Osteocyte (in vitro differentiated cells): ENCODE data around the gene CD9. TPM values are rescaled to one million over a fixed set of nuclear protein-coding genes. Genes with fewer than 3 reads are reported as not detected.

ENCODE experiments used
- DNase-seq: peaks from one replicate; pipeline ENCODE4 v3.0.0; 2021; ENCODE audit warnings: mixed read lengths; ENCODE audit not compliant: unreplicated experiment; ENCODE audit errors: extremely low spot score
- H3K27ac Mint-ChIP-seq: one replicate; pipeline ENCODE4 v1.8.0; 2021; ENCODE audit warnings: mild to moderate bottlenecking, mixed read lengths; ENCODE audit not compliant: unreplicated experiment
- H3K27me3 Mint-ChIP-seq: one replicate; pipeline ENCODE4 v1.8.0; 2021; ENCODE audit warnings: mixed read lengths; ENCODE audit not compliant: unreplicated experiment
- H3K36me3 Mint-ChIP-seq: one replicate; pipeline ENCODE4 v1.8.0; 2021; ENCODE audit warnings: mixed read lengths; ENCODE audit not compliant: unreplicated experiment
- H3K4me1 Mint-ChIP-seq: one replicate; pipeline ENCODE4 v1.8.0; 2021; ENCODE audit warnings: mixed read lengths; ENCODE audit not compliant: unreplicated experiment
- H3K4me3 Mint-ChIP-seq: one replicate; pipeline ENCODE4 v1.8.0; 2021; ENCODE audit warnings: mild to moderate bottlenecking, moderate library complexity, mixed read lengths; ENCODE audit not compliant: unreplicated experiment
- H3K9me3 Mint-ChIP-seq: one replicate; pipeline ENCODE4 v1.8.0; 2021; ENCODE audit warnings: mixed read lengths; ENCODE audit not compliant: unreplicated experiment
- total RNA-seq: library from RNA; stranded (reverse); gene quantifications from 2 replicates; pipeline ENCODE4 v1.2.1, GENCODE V29; 2021
- TF ChIP-seq, protein P1 (sequence below): fragments of 200-600 bp; sonication (generic); IDR thresholded peaks from 2 replicates; pipeline ENCODE4 v1.5.0; 2021; ENCODE audit warnings: antibody characterized with exemption, mild to moderate bottlenecking, moderate library complexity

Gene CD9
- total RNA-seq, 1 donor from 2014 or later = 77.1 TPM

DNA sequence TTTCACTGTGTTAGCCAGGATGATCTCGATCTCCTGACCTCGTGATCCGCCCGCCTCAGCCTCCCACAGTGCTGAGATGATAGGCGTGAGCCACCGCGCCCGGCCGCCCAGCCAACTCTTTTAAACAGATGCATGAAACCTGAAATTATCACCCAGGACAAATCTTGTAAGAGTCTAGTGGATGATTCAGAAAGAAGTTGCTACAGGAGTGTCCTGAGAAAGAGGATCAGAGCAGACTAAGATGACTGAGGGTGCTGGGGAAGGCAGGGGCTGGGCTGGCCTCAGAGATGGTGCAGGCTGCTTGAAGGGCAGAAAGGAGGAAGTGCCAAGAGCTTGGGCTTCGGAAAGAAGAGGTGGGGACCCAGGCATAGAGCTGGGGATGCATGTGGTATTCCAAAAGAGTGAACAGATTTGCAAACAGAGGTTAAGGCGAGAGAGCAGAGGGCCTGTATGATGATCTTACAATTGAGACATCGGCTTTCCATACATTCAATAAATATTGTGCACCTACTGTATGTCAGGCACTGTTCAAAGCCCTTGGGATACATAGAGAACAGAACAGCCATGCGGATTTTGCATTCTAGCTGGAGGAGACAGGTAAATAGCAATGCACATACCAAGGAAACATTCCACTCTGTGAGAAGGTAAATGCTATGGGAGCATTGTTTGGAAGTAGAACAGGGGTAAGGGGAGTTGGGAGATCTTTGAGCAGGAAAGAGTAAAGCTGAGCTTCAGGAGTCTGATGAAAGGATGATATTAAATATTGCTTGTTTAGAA, 7.4 kb upstream of the CD9 start:
- Mint-ChIP-seq H3K4me1 (peaks cover 10% of the 10 kb centered on the region), H3K36me3 (no peaks in the 10 kb centered on the region), H3K27me3 (peaks cover 4% of the 10 kb centered on the region), H3K27ac (no peak overlapping the region), H3K9me3 (no peaks in the 10 kb centered on the region), H3K4me3 (no peak overlapping the region)
- DNase-seq = no peak
- TF ChIP-seq, protein P1, sequence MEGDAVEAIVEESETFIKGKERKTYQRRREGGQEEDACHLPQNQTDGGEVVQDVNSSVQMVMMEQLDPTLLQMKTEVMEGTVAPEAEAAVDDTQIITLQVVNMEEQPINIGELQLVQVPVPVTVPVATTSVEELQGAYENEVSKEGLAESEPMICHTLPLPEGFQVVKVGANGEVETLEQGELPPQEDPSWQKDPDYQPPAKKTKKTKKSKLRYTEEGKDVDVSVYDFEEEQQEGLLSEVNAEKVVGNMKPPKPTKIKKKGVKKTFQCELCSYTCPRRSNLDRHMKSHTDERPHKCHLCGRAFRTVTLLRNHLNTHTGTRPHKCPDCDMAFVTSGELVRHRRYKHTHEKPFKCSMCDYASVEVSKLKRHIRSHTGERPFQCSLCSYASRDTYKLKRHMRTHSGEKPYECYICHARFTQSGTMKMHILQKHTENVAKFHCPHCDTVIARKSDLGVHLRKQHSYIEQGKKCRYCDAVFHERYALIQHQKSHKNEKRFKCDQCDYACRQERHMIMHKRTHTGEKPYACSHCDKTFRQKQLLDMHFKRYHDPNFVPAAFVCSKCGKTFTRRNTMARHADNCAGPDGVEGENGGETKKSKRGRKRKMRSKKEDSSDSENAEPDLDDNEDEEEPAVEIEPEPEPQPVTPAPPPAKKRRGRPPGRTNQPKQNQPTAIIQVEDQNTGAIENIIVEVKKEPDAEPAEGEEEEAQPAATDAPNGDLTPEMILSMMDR = no peak

DNA sequence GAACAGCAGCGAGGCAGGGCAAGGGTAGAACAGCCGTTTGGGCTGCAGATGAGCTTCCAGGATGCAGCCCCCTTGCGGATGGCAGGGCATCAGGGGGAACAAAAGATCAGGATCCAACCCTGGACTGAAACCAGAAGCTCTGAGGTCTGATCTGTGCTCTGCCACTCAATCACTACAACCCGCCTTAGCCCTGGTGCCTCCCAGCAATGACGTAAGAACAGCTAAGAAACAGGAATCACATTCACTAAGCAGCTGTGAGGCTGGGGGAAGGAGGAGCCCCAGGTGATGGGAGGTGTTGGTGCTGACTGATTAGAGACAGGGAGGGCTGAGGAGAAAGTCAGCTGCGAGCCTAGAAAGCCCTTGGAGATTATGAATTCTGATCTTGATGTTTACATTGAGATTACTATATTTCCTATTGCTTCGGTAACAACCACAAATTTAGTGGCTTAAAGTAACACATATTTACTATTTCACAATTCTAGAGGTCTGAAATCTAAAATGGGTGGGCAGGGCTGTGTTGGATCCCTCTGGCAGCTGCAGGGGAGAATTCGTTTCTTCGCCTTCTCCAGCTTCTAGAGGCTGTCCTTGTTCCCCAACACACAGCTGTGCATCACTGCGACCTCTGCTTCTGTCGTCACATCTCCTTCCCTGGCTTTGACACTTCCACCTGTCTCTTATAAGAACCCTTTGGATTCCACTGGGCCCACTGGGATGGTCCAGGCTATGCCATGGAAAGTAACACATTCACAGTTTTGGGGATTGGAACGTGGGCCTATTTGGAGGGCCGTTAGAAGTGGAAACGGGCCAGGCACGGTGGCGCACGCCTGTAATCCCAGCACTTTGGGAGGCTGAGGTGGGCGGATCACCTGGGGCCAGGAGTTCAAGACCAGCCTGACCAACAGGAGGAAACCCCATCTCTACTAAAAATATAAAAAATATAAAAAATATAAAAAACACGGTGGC, 6.1 kb upstream of the CD9 start:
- TF ChIP-seq, protein P1 = no peak
- DNase-seq = no peak
- Mint-ChIP-seq H3K4me1 (peaks cover 12% of the 10 kb centered on the region), H3K9me3 (no peaks in the 10 kb centered on the region), H3K27ac (no peak overlapping the region), H3K4me3 (no peak overlapping the region), H3K36me3 (no peaks in the 10 kb centered on the region), H3K27me3 (peaks cover 2% of the 10 kb centered on the region)

DNA sequence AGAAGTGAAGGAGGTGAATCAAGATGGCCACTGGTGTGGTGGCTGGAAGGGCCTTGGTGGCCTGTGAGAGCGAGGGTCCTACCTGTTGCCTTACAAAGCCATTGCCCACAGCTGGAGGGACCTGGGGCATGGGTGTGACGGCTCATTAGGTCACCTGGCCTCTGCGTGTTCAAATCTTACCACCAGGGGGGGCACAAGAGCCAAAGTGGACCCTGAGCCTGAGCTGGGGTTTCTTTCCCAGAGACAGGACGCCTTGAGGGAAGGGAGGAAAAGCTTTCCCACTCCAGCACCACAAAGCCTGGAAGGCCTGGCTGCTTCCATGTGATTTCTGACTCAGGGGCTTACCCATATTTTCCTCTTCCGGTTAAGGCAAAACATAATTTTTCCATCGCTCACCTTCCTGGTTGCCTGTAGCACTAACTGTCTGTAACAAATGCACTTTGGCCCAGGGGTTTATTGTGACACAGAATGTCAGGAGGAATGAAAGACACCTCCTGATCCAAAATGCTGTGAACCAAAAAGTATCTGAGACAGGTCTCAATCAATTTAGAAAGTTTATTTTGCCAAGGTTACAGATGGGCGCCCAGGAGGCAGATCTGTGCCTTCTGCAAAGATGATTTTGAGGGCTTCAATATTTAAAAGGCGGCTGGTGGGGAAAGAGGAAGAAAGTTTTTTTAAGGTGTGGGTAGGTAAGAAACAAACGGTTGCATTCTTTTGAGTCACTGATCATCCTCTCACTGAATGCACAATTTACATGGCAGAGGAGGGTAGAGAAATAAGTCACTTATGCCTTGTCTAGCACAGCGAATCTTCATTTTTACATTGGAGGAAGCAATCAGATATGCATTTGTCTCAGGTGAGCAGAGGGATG, 4.3 kb upstream of the CD9 start:
- Mint-ChIP-seq H3K4me1 (peaks cover 23% of the 10 kb centered on the region), H3K9me3 (no peaks in the 10 kb centered on the region), H3K4me3 (no peak overlapping the region), H3K27ac (peak overlapping the region; percentile 55), H3K27me3 (no peaks in the 10 kb centered on the region), H3K36me3 (no peaks in the 10 kb centered on the region)
- DNase-seq = peak; percentile 95
- TF ChIP-seq, protein P1 = peak; percentile 93

DNA sequence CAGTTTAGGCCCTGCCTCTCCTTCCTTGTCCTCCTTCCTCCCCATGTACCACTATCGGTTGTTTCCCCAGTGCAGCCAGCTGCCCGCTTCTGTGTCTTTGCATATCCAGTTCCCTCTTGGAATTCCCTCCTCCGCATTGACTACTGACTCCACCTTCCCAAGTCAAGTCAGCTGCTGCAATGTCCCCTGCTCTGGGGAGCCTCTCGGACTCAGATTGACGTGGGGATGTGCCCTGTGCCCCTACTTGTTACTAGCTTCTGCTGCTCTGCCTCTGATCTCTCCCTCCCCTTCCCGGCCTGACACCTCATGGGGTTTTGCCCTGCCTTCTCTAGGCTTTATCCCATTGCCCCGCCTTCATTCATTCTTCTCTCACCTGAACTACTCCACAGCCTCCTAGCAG, 2.1 kb upstream of the CD9 start:
- no peak overlapping the region for H3K27ac Mint-ChIP-seq
- peaks cover 43% of the 10 kb centered on the region for H3K4me1 Mint-ChIP-seq
- TF ChIP-seq, protein P1 = no peak
- no peak overlapping the region for H3K4me3 Mint-ChIP-seq
- no peak for DNase-seq
- H3K9me3 Mint-ChIP-seq = no peaks in the 10 kb centered on the region
- no peaks in the 10 kb centered on the region for H3K27me3 Mint-ChIP-seq
- H3K36me3 Mint-ChIP-seq = no peaks in the 10 kb centered on the region
